ENCODE results near the gene C10orf90. TPM values are rescaled to one million over a fixed set of nuclear protein-coding genes. Genes with fewer than 3 reads are reported as not detected.

Gene C10orf90
- total and polyA plus RNA-seq, 2 donors (not counting 3 experiments of a cell fraction or from before 2014, with no cell fraction given), result not detected

GRCh38 chr10:126701526-126701925 is 31.0 kb upstream of the C10orf90 start:
- no peak for FAIRE-seq
- dilution Hi-C loops (cut with MboI; ENCODE audit: extremely low pct_ligation_motif_present, low sequenced_read_pairs), result no loop called here
- intact Hi-C loops (cut with micrococcal nuclease), result no loop called here

More at GRCh38 chr10:126701526-126701925, 31.0 kb upstream of the C10orf90 start:
- CTCF ChIA-PET, result no interaction called here
- no peak overlapping the region for H3K9ac ChIP-seq (replicated peaks; ENCODE audit: extremely low read depth, insufficient read depth, low read length)
- H3K79me2 ChIP-seq (ENCODE audit: control insufficient read depth, insufficient read depth, low read length), result no peaks in the 10 kb centered on the region
- H4K20me1 ChIP-seq (replicated peaks; ENCODE audit: control insufficient read depth, extremely low read depth, insufficient read depth, low read length), result no peaks in the 10 kb centered on the region
- H3K4me1 ChIP-seq (ENCODE audit: control insufficient read depth, extremely low read depth, insufficient read depth, low read length), result no peaks in the 10 kb centered on the region
- no peaks in the 10 kb centered on the region for H3K36me3 ChIP-seq (ENCODE audit: control insufficient read depth in 2 of 2, extremely low read depth in 1 of 2, insufficient read depth in 2 of 2, low read length in 2 of 2)
- H3K4me3 ChIP-seq (replicated peaks in 1 of 3; ENCODE audit: insufficient read depth in 1 of 3, low read depth in 1 of 3, low read length in 3 of 3), result no peak overlapping the region
- no peaks in the 10 kb centered on the region for H3K27me3 ChIP-seq (ENCODE audit: control insufficient read depth in 2 of 2, insufficient read depth in 2 of 2, low read length in 2 of 2)
- H3K9me3 ChIP-seq (replicated peaks; ENCODE audit: control insufficient read depth, insufficient read depth, low read length), result no peaks in the 10 kb centered on the region
- H3K9me1 ChIP-seq (replicated peaks; ENCODE audit: control insufficient read depth, extremely low read depth, insufficient read depth, low read length), result no peaks in the 10 kb centered on the region
- TF ChIP-seq POLR2A (IDR thresholded peaks at IDR 0.05; ENCODE audit: low read depth, low read length) (no peak), FOS (IDR thresholded peaks at IDR 0.05; ENCODE audit: borderline replicate concordance, insufficient read depth, low read length) (no peak), MAX (IDR thresholded peaks at IDR 0.05; ENCODE audit: insufficient read depth, insufficient read length) (no peak), POLR2AphosphoS5 (IDR thresholded peaks at IDR 0.05; ENCODE audit: insufficient read depth, low read depth, low read length) (no peak), GATA2 (IDR thresholded peaks at IDR 0.05; ENCODE audit: insufficient read depth, insufficient read length, low read depth, low read length) (no peak), JUN (IDR thresholded peaks at IDR 0.05; ENCODE audit: borderline replicate concordance, insufficient read depth, insufficient read length, low read depth) (no peak), MYC (IDR thresholded peaks at IDR 0.05; ENCODE audit: low read depth, low read length) (no peak), EZH2 (IDR thresholded peaks at IDR 0.05; ENCODE audit: borderline replicate concordance, low read depth, low read length, severe bottlenecking) (no peak), CTCF (IDR thresholded peaks at IDR 0.05; ENCODE audit: extremely low read depth in 1 of 2, insufficient read depth in 1 of 2, low read depth in 1 of 2, low read length in 2 of 2) (no peak)
- H3K4me2 ChIP-seq (ENCODE audit: insufficient read depth, low read length), result no peak overlapping the region
- H3K27ac ChIP-seq (ENCODE audit: insufficient read depth, low read depth, low read length), result no peak overlapping the region
- POLR2A ChIA-PET, result no interaction called here
- no peak for DNase-seq (ENCODE audit: low read depth, low spot score)
- no TSS peak for BruUV-seq (replicated peaks)
- no peak overlapping the region for H2AFZ ChIP-seq (ENCODE audit: low read depth, low read length)
